Thyroid gland (tissue), 4 donors: ENCODE data around the gene P2RY13.

Experiments used
- POLR2A ChIP-seq, 2 donors: fragments of 450-650 bp; IDR thresholded peaks; one replicate each; pipeline ENCODE4 v1.6.1; 2017; ENCODE audit warnings: antibody characterized with exemption in 2 of 2, mild to moderate bottlenecking in 2 of 2, moderate library complexity in 1 of 2
- TF ChIP-seq, protein P1 (sequence below), 6 experiments: fragments of 200-600 bp in 3 of 6; fragments of 450-650 bp in 3 of 6; sonication (generic) in 3 of 6; IDR thresholded peaks; one replicate each; pipeline ENCODE4 v1.5.1; 2016 to 2019; ENCODE audit warnings: antibody characterized with exemption in 6 of 6, mild to moderate bottlenecking in 2 of 6, inconsistent platforms in 1 of 6, moderate library complexity in 1 of 6

- TF ChIP-seq, protein P1, sequence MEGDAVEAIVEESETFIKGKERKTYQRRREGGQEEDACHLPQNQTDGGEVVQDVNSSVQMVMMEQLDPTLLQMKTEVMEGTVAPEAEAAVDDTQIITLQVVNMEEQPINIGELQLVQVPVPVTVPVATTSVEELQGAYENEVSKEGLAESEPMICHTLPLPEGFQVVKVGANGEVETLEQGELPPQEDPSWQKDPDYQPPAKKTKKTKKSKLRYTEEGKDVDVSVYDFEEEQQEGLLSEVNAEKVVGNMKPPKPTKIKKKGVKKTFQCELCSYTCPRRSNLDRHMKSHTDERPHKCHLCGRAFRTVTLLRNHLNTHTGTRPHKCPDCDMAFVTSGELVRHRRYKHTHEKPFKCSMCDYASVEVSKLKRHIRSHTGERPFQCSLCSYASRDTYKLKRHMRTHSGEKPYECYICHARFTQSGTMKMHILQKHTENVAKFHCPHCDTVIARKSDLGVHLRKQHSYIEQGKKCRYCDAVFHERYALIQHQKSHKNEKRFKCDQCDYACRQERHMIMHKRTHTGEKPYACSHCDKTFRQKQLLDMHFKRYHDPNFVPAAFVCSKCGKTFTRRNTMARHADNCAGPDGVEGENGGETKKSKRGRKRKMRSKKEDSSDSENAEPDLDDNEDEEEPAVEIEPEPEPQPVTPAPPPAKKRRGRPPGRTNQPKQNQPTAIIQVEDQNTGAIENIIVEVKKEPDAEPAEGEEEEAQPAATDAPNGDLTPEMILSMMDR (IDR thresholded peaks at IDR 0.05) = no peak
- TF ChIP-seq POLR2A (IDR thresholded peaks at IDR 0.05) = no peak
These were observed 21.3 kb upstream of the P2RY13 start for GRCh38 chr3:151350656-151351055.
